CD14-positive monocyte (primary cell): ENCODE measurements around the gene FCN2. TPM values are rescaled to one million over a fixed set of nuclear protein-coding genes. Genes with fewer than 3 reads are reported as not detected.

Source experiments
- DNase-seq, 3 donors: peaks; one replicate each; pipeline ENCODE4 v3.0.0-alpha.2; 2011 to 2022
- H2AFZ ChIP-seq: 2 replicates; pipeline ENCODE4 v1.6.0; 2012; ENCODE audit warnings: mild to moderate bottlenecking, low read depth, low read length, inconsistent platforms; ENCODE audit not compliant: insufficient read depth, poor library complexity, severe bottlenecking
- H3K27ac ChIP-seq, 2 donors: 1 replicate in 1 of 2; 2 replicates in 1 of 2; pipeline ENCODE4 v1.5.1; 2012 to 2013; ENCODE audit warnings: low read length in 2 of 2, control low read depth in 1 of 2, inconsistent platforms in 1 of 2, low read depth in 1 of 2, mild to moderate bottlenecking in 1 of 2
- H3K27me3 ChIP-seq, 2 donors: one replicate each; pipeline versions ENCODE4 v1.6.0 to v1.6.1; 2011 to 2013; ENCODE audit warnings: low read length in 2 of 2; ENCODE audit not compliant: control insufficient read depth in 2 of 2, insufficient read depth in 2 of 2
- H3K36me3 ChIP-seq, 2 donors: replicated peaks in 1 of 2; 1 replicate in 1 of 2; 2 replicates in 1 of 2; pipeline versions ENCODE4 v1.5.1 to v1.6.1; 2012 to 2013; ENCODE audit warnings: low read length in 2 of 2, control low read depth in 1 of 2, inconsistent platforms in 1 of 2, mild to moderate bottlenecking in 1 of 2; ENCODE audit not compliant: insufficient read depth in 2 of 2, control insufficient read depth in 1 of 2
- H3K4me1 ChIP-seq, 2 donors: 1 replicate in 1 of 2; 2 replicates in 1 of 2; pipeline versions ENCODE4 v1.5.1 to v1.6.1; 2012 to 2013; ENCODE audit warnings: low read length in 2 of 2, control low read depth in 1 of 2, inconsistent platforms in 1 of 2, mild to moderate bottlenecking in 1 of 2, moderate library complexity in 1 of 2; ENCODE audit not compliant: insufficient read depth in 2 of 2, control insufficient read depth in 1 of 2
- H3K4me2 ChIP-seq: replicated peaks from 2 replicates; pipeline ENCODE3; 2012; ENCODE audit warnings: low read length, moderate library complexity, mild to moderate bottlenecking; ENCODE audit not compliant: poor library complexity, severe bottlenecking; ENCODE audit errors: extremely low read depth
- H3K4me3 ChIP-seq, 3 experiments: fragments of 200-600 bp in 1 of 3; sonication (generic) in 1 of 3; replicated peaks in 1 of 3; 1 replicate in 2 of 3; 2 replicates in 1 of 3; pipeline ENCODE4 v1.5.1; 2011 to 2013; ENCODE audit warnings: low read length in 3 of 3, mild to moderate bottlenecking in 3 of 3, control low read depth in 2 of 3, low read depth in 2 of 3, inconsistent platforms in 1 of 3, moderate library complexity in 1 of 3
- H3K79me2 ChIP-seq: 2 replicates; pipeline ENCODE4 v1.6.0; 2012; ENCODE audit warnings: mild to moderate bottlenecking, control low read depth, inconsistent platforms, low read length, moderate library complexity; ENCODE audit not compliant: insufficient read depth
- H3K9ac ChIP-seq: 2 replicates; pipeline ENCODE4 v1.6.0; 2017; ENCODE audit warnings: low read length, mild to moderate bottlenecking; ENCODE audit not compliant: insufficient read depth, poor library complexity, severe bottlenecking
- H3K9me3 ChIP-seq, 2 donors: replicated peaks in 1 of 2; 1 replicate in 1 of 2; 2 replicates in 1 of 2; pipeline versions ENCODE4 v1.5.1 to v1.6.1; 2012 to 2013; ENCODE audit warnings: low read length in 2 of 2, control low read depth in 1 of 2; ENCODE audit not compliant: control insufficient read depth in 1 of 2, insufficient read depth in 1 of 2
- H4K20me1 ChIP-seq: 2 replicates; pipeline ENCODE4 v1.6.0; 2012; ENCODE audit warnings: mild to moderate bottlenecking, low read length, control low read depth, moderate library complexity; ENCODE audit not compliant: insufficient read depth
- H3K27ac Mint-ChIP-seq, 7 donors: one replicate each; pipeline ENCODE4 v1.8.0; 2020; ENCODE audit warnings: mild to moderate bottlenecking in 7 of 7, mixed read lengths in 7 of 7, moderate library complexity in 6 of 7, inconsistent platforms in 2 of 7
- H3K27me3 Mint-ChIP-seq, 3 donors: one replicate each; pipeline ENCODE4 v1.8.0; 2021 to 2022; ENCODE audit warnings: low read depth in 3 of 3, mild to moderate bottlenecking in 3 of 3, mixed read lengths in 3 of 3, moderate library complexity in 3 of 3, inconsistent platforms in 1 of 3
- H3K36me3 Mint-ChIP-seq, 2 donors: one replicate each; pipeline ENCODE4 v1.8.0; 2020; ENCODE audit warnings: mixed read lengths in 2 of 2, inconsistent platforms in 1 of 2, mild to moderate bottlenecking in 1 of 2
- H3K4me1 Mint-ChIP-seq: one replicate; pipeline ENCODE4 v1.8.0; 2020; ENCODE audit warnings: mild to moderate bottlenecking, mixed read lengths
- H3K4me3 Mint-ChIP-seq, 2 donors: one replicate each; pipeline ENCODE4 v1.8.0; 2020; ENCODE audit warnings: mild to moderate bottlenecking in 2 of 2, mixed read lengths in 2 of 2, moderate library complexity in 1 of 2
- H3K9me3 Mint-ChIP-seq, 7 donors: one replicate each; pipeline ENCODE4 v1.8.0; 2020 to 2022; ENCODE audit warnings: mixed read lengths in 7 of 7, mild to moderate bottlenecking in 6 of 7, moderate library complexity in 6 of 7, inconsistent platforms in 2 of 7
- WGBS: methylation state at CpG from one replicate; pipeline ENCODE4 v1.1.5; 2013; ENCODE audit warnings: missing lambda C conversion rate; ENCODE audit not compliant: insufficient coverage; 5-methylcytosine and 5-hydroxymethylcytosine counted together
- intact Hi-C, 2 donors: fragments of 100-400 bp; cut with micrococcal nuclease; formaldehyde crosslinking; loops; one replicate each; pipeline versions ENCODE4 v1.15.0 to v1.15.1; 2023
- polyA plus RNA-seq, 3 donors: library from polyadenylated mRNA; depleted of rRNA in 1 of 3; unstranded in 2 of 3; stranded (reverse) in 1 of 3; fragments of 300-500 nt in 2 of 3; fragments of >200 nt in 1 of 3; fragmentation: Illumina TruSeq in 2 of 3; gene quantifications; 1 replicate in 2 of 3; 2 replicates in 1 of 3; pipeline ENCODE4 v1.2.3, GENCODE V29; 2012 to 2021
- TF ChIP-seq, protein P1 (sequence below): fragments of 200-600 bp; IDR thresholded peaks from one replicate; pipeline ENCODE4 v1.8.0; 2022; ENCODE audit warnings: antibody characterized with exemption, mild to moderate bottlenecking

Gene FCN2
- polyA plus RNA-seq, 3 donors: not detected

- Mint-ChIP-seq H3K4me3 (peak overlapping the region in 1 of 2 donors; percentile 54), H3K27ac (peak overlapping the region; percentile 97 to 100 (median 99)), H3K9me3 (peaks cover 0 to 16% (median 6%) of the 10 kb centered on the region in 7 donors), H3K36me3 (peaks cover 10 to 11% of the 10 kb centered on the region in 2 donors), H3K27me3 (peaks cover 0 to 3% (median 0%) of the 10 kb centered on the region in 3 donors), H3K4me1 (peaks cover 90% of the 10 kb centered on the region)
- H3K9ac ChIP-seq: peak overlapping the region; percentile 65
- TF ChIP-seq, protein P1, sequence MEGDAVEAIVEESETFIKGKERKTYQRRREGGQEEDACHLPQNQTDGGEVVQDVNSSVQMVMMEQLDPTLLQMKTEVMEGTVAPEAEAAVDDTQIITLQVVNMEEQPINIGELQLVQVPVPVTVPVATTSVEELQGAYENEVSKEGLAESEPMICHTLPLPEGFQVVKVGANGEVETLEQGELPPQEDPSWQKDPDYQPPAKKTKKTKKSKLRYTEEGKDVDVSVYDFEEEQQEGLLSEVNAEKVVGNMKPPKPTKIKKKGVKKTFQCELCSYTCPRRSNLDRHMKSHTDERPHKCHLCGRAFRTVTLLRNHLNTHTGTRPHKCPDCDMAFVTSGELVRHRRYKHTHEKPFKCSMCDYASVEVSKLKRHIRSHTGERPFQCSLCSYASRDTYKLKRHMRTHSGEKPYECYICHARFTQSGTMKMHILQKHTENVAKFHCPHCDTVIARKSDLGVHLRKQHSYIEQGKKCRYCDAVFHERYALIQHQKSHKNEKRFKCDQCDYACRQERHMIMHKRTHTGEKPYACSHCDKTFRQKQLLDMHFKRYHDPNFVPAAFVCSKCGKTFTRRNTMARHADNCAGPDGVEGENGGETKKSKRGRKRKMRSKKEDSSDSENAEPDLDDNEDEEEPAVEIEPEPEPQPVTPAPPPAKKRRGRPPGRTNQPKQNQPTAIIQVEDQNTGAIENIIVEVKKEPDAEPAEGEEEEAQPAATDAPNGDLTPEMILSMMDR: no peak
- H3K27ac ChIP-seq: peak overlapping the region; percentile 92 to 96
- peaks cover 28% of the 10 kb centered on the region for H3K79me2 ChIP-seq
- WGBS: 87% methylated on average over 3 of the region's 7 CpGs
- peak in 1 of 3 donors; percentile 10 for DNase-seq
- no peaks in the 10 kb centered on the region for H3K27me3 ChIP-seq
- H3K4me3 ChIP-seq: peak overlapping the region in 1 of 3 experiments; percentile 6
- intact Hi-C loops: loop anchor here in 1 of 2 donors (2.0 to 10.0 kb wide), 3 partner anchors 13 to 859 kb away; partner anchors contain the start of gene BRD3
- no peak overlapping the region for H2AFZ ChIP-seq
- no peaks in the 10 kb centered on the region for H3K36me3 ChIP-seq
- no peaks in the 10 kb centered on the region for H3K9me3 ChIP-seq
- H3K4me1 ChIP-seq: peaks cover 97 to 99% of the 10 kb centered on the region in 2 donors
- H3K4me2 ChIP-seq: peak overlapping the region; percentile 6
- H4K20me1 ChIP-seq: no peaks in the 10 kb centered on the region
These were observed 42.9 kb downstream of the FCN2 start for GRCh38 chr9:134923466-134923865.

- 33% methylated on average over 3 of the region's 7 CpGs for WGBS
- H3K79me2 ChIP-seq: peaks cover 34% of the 10 kb centered on the region
- H3K4me3 Mint-ChIP-seq: peak overlapping the region in 1 of 2 donors; percentile 33
- H3K4me1 ChIP-seq: peaks cover 98 to 99% of the 10 kb centered on the region in 2 donors
- H3K4me3 ChIP-seq: peak overlapping the region in 1 of 3 experiments; percentile 6
- TF ChIP-seq, protein P1: no peak
- H3K4me1 Mint-ChIP-seq: peaks cover 91% of the 10 kb centered on the region
- H2AFZ ChIP-seq: no peak overlapping the region
- H3K9me3 ChIP-seq: no peaks in the 10 kb centered on the region
- peak overlapping the region; percentile 18 for H3K9ac ChIP-seq
- H3K4me2 ChIP-seq: no peak overlapping the region
- peak; percentile 75 to 92 (median 83) for DNase-seq
- peaks cover 0 to 9% (median 2%) of the 10 kb centered on the region in 7 donors for H3K9me3 Mint-ChIP-seq
- no peaks in the 10 kb centered on the region for H3K36me3 ChIP-seq
- peaks cover 0 to 6% (median 0%) of the 10 kb centered on the region in 3 donors for H3K27me3 Mint-ChIP-seq
- intact Hi-C loops: loop anchor here in 1 of 2 donors (10.0 kb wide), 2 partner anchors 450 to 860 kb away; partner anchors contain the start of gene BRD3
- H3K36me3 Mint-ChIP-seq: peaks cover 3 to 4% of the 10 kb centered on the region in 2 donors
- peak overlapping the region; percentile 61 to 96 for H3K27ac ChIP-seq
- H3K27ac Mint-ChIP-seq: peak overlapping the region; percentile 90 to 99 (median 97)
- H4K20me1 ChIP-seq: no peaks in the 10 kb centered on the region
- H3K27me3 ChIP-seq: no peaks in the 10 kb centered on the region
These were observed 44.5 kb downstream of the FCN2 start for GRCh38 chr9:134925011-134925511.
